GM19043 (cell line): Measurements from ENCODE around the gene CNTNAP1.
"Not testable (repeated sequence)": the region's sequence is repeated elsewhere in the genome, so short reads cannot be mapped to it uniquely, and the experiment has no call there.

ENCODE experiments used
- ATAC-seq: cut with Tn5 transposase; IDR thresholded peaks from one replicate; pipeline ENCODE4 v1.9.1; 2021; ENCODE audit warnings: low read depth; ENCODE audit not compliant: unreplicated experiment

Gene CNTNAP1

DNA sequence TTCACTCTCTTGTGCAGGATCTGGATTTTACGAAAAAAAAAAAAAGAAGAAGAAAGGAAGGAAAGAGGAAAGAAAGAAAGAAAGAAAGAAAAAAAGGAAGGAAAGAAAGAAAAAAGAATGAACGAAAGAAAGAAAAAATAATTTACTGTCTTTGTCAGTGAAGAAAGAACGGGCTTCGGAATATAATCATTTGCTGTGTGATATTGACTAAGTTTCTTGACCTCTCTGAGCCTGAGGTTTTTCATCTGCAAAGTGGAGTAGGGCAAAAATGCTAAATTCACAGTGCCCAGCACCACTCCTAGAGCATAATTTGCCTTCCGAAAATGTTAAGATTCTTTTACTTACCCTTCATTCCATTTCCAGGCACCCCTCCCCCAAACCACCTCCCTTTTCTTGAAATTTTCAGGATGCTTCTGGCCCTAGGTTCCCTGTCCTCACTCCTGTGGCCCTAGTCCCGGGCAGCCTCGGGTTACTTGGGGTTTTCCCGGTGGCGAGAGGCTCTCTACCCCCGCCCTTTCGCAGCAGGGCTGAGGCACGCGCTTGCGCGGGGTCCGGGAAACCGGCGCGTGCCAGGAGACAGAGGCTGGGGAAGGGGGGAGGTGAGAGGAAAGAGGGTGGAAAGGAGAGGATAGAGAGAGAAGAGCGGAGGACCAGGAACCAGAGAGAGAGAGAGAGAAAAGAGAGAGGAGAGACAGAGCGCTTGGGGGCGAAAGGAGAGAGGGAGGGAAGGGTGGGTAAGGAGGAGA lies at the start of gene CNTNAP1:
Gene CNTNAP1, plus strand, starts transcription at position 556 of the 746 bp plus-strand sequence. CDS start 299 bp downstream, outside the sequence.
- ATAC-seq = no peak

DNA sequence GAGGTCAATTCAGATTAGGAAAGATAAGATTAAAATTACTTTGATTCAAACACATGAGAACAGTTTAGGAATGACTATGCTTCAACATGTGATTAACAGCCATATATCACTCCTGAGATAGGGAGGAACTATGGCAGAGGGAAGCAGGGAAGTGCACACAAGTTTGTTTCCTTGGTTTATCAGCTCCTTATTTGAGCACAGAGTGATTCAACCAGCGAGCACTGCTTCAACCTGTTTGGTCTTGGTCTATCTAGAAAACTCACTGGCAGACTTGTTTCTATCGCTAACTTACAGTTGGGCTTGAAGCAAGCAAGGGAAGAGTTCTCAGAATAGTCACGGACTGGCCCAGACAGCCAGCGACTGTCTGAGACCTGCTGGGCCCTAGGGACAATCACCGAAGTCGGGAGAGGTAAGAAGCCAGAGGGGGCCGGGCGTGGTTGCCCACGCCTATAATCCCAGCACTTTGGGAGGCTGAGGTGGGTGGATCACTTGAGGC lies 49.3 kb upstream of the CNTNAP1 start:
- ATAC-seq = no peak

DNA sequence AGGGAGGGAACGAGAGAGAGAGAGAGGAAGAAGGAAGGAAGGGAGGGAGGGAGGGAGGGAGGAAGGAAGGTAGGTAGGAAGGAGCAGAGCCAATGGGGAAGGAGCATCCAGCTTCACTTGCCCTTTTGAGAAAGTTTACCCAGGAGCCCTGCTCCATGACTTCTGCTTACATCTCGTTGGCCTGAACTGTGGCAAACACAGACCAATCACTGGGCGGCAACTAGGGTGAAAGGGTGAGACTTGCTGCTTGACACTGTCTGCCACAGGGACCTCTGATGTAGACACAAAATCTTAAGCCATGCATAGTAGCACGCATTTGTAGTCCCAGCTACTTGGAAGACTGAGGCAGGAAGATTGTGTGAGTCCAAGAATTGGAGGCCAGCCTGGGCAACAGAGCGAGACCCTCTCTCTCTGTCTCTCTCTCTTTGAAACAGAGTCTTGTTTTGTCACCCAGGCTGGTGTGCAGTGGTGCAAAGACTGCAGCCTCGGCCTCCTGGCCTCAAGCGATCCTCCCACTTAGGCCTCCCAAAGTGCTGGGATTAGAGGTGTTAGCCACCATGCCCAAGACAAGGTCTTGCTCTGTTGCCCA lies 42.7 kb upstream of the CNTNAP1 start:
- no peak for ATAC-seq

DNA sequence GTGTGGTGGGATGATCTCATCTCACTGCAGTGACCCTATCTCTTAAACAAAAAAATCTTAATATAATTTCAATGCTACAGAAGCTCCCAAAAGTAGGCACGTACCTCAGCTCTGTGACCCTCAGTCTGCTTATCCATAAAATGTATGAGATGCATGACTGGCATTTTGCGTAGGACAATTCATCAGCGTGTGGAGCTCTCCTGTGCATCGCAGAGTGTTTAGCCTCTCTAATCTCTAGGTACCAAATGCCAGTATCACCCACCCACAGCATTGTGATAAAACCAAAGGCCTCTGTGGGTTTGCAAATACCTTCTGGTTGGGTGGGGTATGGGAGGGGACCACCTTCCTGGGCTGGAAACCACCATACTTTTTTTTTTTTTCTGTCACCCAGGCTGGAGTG lies 42.2 kb upstream of the CNTNAP1 start:
- no peak for ATAC-seq

DNA sequence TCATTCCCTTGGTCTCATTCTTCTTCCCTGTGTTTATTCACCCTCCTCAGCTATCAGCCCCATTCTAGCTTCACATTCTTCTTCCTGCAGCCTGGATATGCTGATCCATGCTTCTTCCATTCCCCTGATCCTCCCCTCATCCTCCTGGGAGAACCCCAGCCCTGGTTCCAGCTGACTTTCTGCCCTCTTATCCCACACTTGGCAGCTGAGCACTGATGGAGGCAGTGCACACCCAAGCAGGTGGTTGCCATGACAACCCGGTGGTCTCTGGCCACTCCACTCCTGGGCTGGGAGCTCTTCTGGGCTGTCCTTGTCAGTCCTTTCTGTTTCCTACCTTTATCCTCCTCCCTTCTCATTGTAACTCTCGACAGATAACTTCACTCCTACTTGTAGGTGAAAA lies 40.0 kb upstream of the CNTNAP1 start:
- ATAC-seq = no peak

DNA sequence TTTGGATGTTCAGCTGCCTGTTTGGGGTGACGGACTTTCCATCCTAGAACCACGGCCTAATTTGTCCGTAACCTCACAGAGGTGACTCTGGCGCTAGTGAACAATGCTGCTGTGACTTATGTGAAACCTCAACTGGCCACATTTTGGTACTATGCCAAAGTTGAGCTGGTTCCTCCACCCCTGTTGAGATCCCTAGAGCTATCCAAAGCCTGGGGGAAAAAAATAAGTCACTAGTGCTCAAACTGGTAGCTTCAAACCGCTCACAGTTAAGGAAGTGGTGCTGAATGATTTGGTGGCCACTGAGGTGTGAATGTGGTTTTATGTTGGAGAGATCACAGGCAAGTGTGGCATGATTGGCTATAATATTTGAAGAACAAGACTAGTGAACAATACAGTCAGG lies 34.6 kb upstream of the CNTNAP1 start:
- ATAC-seq = no peak

DNA sequence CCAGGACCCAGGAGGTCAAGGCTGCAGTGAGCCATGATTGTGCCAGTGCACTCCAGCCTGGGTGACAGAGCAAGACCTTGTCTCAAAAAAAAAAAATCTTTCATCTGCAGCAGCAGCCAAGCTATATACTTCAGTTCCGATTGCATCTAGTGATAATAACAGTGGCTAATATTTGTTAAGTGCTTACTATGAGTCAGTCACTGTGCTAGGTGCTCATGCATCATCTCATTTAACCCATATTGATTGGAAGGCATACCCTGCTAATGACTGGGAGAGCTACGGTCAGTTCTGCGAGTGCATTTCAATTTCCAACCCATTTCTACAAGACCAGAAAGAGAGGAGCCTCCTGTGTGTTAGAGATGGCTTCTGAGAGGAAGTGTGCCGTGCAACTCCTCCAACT lies 30.9 kb upstream of the CNTNAP1 start:
- ATAC-seq = no peak

DNA sequence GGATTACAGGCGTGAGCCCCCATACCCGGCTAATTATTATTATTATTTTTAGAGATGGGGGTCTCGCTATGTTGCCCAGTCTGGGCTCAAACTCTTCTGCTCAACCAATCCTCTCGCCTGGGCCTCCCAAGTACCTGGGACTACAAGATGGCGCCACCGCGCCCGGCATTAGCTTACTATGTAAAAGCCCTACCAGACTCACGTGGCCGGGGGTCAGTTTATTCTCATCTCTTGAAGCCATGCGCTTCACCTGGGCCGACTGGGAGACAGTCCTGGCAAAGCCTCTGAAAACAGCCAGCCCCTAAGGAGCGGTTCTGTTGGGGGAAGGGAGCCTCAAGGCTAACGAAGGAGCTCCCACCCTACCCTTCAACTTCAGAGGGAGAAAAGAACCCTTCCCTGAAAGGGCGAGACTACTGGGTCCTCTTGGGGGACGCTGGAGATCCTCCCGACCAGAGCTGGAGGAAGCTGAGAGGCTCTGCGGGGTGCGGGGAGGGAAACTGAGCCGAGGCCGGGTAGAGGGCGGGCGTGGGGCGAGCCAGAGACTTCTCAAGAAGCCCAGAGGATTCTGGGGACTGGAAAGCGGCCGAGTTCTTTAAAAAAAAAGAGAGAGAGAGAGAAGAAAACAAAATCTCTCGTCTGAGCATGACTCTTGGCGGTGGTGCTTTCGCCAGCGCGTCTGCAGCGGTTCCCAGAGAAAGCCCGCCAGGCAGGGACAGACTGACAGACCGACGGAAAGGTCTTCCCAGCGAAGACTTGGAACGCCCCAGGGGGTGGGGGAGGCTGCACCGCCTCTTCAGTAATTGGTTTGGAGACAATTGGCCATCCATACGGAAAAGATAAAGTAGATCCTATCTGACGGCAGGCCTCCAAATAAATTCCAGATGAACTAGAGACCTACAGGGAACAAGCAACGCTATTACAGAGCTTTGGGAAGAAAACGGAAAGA lies 28.9 kb upstream of the CNTNAP1 start:
- no peak for ATAC-seq

DNA sequence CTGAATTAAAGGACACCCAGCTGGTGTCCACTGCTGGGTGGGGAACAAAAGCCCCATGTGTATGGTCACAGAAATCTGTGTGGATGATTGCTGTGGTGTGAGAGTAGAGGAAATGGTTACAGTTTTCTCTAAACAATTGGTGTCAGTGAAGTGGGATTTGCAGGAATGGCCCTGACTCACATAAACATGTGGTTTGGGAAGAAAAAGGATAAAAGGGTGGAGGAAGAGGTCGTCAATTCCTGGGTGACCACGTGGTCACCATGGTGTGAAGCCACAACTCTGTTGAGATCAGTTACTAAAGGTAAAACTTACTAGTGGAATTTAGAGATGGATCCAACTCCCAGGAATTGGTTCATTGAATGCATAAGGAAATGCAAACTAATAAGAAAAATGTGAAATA lies 26.8 kb upstream of the CNTNAP1 start:
- ATAC-seq = no peak

DNA sequence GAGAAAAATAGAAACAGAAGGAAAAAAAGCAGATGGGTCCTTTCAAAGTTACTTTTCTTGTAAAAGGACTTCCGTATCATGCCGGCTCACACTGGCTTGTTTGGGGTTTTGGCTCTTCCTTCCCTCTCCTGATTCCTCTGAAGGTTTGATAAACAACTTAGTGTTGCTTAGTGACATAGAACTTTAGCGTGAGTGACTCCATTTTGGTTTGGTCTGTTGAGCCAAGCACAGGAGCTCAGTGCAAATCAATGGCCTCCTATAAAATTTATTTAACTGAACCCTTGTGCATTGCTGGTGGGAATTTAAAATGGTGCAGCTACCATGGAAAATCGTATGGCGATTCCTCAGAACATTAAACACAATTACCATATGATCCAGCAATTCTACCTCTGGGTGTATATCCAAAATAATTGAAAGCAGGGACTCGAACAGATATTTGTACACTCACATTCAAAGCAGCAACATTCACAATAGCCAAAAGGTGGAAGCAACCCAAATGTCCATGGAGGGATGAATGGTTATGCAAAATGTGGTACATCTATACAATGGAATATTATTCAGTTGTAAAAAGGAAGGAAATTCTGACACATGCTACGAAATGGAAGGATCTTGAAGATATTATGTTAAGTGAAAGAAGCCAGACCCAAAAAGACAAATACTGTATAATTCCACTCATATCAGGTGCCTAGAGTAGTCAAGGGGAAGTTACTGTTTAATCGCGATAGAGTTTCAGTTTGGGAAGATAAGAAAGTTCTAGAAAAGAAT lies 24.3 kb upstream of the CNTNAP1 start:
- no peak for ATAC-seq

DNA sequence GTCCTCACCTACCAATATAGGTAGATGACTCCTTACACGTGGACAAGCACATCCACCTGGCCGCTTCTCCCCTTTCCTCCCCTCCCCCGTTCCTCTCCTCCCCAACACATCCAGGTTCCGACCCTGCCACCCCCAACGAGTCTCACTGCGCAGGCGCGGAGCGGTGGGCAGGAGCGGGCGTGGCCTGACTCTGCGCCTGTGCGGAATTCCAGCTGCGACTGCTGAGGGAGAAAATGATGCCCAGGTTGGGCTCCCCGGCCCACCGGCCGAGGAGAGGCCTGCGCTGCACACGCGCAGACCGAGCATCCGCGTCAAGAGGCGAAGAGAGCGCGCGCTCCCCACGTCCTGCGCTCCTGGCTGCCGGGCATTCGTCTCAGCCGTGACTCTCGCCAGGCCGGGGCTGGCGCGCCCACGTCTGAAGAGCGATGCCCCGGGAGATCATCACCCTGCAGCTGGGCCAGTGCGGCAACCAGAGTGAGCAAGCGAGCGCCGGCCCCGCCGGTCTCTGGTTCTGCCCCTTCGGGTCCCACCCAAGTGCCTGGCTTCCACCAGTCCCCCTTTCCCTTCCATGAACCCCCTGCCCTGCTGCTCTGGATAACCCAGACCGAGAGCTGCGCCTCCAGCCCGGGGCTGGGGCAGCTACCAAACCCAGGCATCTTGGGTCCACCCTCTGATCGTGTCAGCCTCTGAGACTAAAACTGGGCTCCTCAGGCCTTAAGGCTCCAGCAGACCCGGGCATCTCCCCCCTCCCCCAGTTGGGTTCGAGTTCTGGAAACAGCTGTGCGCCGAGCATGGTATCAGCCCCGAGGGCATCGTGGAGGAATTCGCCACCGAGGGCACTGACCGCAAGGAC lies 23.0 kb upstream of the CNTNAP1 start, which contains the start of gene TUBG2:
Gene TUBG2, plus strand, starts transcription at position 206 of the 853 bp plus-strand sequence. Its CDS starts 220 bp downstream, at position 426.
- ATAC-seq = no peak

DNA sequence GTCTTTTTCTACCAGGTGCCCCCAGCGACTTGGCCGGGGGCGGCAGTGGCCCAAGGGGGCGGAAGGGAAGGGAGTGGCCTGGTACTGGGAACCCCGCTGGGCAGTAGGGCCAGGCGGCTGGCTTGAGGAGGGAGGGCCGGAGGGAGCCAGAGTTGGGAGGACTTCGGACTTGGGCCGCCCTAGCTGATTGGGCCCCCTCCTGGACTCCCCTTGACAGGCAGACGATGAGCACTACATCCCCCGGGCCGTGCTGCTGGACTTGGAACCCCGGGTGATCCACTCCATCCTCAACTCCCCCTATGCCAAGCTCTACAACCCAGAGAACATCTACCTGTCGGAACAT lies 22.4 kb upstream of the CNTNAP1 start:
- ATAC-seq = not testable (repeated sequence)

DNA sequence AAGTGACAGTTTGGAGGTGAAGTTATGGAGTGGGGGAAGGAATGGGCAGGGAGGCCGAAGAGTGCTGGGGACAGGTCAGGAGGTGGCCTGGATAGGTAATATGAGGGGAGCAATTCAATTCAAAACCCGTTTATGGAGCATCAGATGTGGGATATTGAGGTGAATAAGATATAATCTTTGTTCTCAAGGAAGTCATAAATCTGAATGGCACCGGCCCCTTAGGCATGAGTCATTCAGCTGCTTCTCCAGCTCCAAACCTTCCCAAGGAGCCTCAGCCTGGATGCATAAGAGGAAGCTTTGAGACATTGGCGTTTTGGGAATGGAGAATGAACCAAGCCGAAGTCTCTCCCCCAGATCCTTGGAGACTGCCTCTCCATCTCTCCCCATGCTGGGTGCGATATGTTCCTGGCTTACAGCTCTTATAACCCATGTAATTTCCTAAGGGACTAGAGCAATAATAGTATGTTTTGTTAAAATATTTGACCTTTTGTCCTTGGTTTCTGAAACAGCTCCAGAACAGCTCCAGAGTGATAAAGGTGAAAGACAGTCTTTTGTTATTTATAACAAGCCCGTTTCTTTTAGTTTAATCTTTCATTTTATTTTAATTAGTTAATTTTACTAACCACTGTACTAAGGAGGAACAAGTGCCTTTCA lies 21.5 kb upstream of the CNTNAP1 start:
- ATAC-seq = no peak

DNA sequence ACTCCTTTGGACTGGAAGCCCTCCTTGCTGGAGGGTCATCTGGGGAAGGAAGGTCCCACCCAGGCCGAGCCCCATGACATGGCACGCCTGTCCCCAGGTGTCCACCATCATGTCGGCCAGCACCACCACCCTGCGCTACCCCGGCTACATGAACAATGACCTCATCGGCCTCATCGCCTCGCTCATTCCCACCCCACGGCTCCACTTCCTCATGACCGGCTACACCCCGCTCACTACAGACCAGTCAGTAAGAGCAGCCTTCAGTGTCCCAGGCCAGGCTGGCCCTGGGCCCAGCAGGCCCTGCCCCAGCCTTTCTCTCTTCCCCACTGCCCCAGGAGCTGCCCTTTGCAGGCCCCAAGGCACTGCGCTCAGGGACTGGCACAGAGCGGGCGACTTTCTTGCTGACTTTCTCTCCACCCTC lies 16.7 kb upstream of the CNTNAP1 start:
- ATAC-seq = no peak

DNA sequence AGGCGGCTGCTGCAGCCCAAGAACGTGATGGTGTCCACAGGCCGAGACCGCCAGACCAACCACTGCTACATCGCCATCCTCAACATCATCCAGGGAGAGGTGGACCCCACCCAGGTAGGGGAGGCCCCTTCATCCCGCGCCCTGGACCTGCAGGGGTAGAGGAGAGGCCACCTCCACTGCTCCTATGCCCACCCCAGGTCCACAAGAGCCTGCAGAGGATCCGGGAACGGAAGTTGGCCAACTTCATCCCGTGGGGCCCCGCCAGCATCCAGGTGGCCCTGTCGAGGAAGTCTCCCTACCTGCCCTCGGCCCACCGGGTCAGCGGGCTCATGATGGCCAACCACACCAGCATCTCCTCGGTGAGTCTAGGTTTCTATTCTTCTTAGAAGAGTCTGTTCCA lies 16.2 kb upstream of the CNTNAP1 start:
- ATAC-seq = not testable (repeated sequence)

DNA sequence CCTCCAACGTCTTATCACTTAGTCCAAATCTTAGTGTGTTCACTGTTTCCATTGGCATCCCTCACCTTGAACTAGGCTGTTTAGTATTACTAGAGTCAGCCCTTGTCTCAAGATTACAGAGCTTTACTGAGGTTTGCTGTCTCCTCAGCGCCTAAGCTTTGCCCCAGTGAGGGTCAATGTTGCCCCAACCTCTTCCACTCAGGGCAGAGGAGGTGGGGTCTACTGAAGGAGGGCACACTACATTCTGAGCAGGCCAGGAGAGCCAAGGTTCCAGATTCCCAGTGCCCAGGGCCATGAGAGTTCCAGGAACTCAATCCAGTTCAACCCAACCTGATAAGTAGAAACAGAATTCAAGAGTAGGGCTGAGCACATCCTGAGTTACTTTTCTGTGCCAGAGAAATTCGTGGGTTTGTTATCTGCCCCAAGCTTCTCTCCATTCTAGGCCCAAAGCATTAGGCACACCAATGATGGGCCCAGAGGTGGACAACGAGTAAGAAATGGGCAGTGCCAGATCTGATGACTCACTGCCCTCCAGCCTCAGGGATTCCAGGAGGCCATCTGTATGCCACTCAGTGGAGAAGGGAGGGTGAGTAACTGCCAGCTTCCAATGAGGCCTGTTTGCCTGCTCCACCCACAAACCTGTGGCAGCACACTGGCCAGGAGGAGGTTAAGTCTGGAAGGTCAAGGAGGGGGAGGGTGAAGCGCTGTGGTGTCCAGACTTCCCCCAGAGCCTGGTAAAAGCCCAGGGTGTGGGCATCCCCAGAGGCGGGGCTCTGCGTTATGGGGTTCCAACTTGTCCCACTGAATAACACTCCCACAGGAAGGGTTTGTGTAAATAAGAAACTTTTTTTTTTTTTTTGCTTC lies 15.0 kb upstream of the CNTNAP1 start:
- no peak for ATAC-seq

DNA sequence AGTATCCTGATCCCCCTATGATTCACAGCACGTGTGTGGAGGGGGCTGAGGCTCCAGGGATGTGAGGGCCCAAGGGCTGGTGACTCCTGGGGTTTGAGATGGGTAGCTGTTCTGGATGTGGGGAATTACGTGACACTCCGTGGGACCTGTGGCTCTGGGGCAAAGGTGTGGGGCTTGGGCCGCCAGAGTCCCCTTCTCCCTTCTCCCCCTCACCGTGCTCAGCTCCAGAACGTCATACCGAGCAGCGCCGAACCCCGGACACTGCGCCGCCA lies 12.7 kb upstream of the CNTNAP1 start:
- no peak for ATAC-seq
